ENCODE results near the gene CCL11.

CCL11 gene

DNA sequence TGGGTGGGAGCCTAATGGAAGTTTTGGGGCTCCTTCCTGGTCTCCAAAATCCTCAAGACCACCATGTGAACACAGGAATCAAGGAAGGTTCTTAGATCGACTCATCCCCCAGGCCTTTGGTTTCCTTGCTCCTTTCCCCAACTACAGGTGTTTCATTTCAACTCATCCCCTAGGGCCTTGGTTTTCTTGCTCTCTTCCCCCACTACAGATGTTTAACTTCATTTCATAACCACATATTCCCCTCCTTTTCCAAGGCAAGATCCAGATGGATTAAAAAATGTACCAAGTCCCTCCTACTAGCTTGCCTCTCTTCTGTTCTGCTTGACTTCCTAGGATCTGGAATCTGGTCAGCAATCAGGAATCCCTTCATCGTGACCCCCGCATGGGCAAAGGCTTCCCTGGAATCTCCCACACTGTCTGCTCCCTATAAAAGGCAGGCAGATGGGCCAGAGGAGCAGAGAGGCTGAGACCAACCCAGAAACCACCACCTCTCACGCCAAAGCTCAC lies at the start of gene CCL11:
Gene CCL11 (plus strand): TSS at position 457 of the 507 bp plus-strand sequence. CDS start 67 bp downstream, outside the sequence.
- no peak for DNase-seq (ENCODE audit: extremely low read depth in 1 of 2, low read depth in 1 of 2)

DNA sequence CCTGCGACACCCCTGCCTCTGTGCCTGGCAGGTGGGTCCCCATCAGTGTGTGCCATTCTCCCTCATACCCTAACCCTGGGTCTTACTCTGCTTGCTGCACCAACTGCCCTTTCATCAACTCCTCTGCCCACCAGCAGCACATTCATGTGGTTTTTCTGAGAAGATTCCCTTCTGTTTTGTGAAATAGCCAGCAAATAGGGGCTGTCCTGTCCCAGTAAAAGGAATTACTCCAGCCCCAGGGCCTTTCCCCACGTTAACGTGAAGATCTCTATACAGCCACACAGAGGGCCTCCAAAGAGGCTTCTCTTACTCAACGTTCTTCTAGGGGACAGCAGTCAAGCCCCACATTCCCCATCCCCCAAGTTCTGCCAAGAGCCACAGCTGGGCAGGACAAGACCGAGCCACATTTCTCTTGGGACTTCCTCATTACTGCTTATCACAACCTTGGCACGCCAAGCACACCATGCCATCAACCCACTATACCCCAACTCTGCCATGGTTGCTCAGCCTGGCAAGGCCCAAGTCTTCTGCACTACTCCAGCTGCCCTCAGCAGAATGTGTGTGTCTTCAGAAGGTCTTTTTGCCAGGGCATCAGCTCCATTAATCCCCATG lies 49.2 kb upstream of the CCL11 start:
- DNase-seq (ENCODE audit: extremely low read depth in 1 of 2, low read depth in 1 of 2): no peak

DNA sequence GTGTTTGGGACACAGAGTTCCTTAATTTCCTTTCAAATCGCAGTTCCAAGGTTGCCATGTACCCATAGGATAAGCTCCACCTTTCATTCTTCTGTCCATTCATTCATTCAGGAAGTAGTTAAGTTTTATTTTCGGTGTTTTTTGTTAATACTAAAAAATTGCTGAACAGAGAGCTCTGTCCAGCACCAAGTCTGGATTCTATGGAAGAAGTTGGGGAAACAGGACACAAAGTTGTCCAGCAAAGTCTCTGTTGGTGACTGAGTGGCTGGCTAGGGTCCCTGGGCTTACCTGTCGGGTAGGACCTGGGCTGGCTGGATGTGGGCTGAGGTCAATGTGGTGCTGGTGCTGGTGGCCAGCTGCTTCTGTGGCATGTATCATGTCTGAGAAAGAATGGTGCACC lies 48.1 kb upstream of the CCL11 start:
- DNase-seq (ENCODE audit: extremely low read depth in 1 of 2, low read depth in 1 of 2): no peak

DNA sequence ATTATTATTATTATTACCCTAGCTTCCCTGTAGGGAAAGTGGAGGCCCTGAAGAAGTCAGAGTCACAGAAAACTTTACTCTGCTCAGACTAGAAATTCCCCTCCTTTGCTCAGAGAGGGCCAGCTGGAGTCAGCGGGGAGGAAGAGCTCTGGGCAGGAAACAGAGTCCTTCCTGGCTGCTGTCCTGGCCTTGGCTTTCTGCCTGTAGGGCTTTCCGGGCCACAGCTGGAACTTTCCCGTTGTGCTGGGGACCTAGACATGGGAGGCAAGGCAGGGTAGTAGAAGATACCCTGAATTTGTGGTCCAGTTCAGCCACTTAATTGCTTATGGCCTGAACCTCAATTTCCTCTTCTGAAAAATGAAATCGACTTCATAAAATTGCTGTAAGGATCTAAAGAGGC lies 44.5 kb upstream of the CCL11 start:
- no peak for DNase-seq (ENCODE audit: extremely low read depth in 1 of 2, low read depth in 1 of 2)

DNA sequence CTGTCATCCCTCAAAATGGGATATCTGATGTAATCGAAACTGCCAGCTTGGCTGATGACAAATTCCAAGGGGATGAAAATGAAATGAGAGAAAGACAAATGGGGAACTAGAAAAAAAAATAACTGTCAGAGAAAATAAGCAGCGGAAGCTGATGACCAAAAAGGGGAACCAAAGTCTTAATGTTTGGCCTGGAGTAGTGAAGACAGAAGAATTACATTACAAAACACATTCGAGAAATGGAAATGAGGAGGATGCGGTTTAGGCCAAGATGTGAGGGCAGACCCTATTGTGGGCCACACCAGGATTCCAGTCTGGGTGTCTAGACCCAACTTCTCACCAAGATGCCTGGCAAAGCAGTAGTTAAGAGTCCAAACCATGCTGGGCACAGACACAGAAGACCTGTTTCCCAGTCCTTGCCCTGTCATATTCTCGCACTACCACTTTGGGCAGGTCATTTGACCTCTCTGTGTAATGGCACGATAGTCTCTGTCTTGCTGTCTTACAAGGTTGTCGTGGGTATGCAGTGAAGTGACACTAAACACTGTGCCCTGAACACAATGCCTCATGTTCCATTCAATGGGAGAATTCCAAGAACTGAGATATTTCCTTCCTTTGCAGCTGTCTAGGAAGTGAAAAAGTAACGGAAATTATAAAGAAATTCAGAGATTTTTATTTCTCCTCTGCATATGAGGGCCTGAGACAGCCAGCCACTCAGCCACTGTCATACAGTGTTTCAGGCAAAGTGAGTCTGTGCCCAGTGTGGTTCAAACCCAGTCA lies 42.8 kb upstream of the CCL11 start:
- no peak for DNase-seq (ENCODE audit: extremely low read depth in 1 of 2, low read depth in 1 of 2)

- DNase-seq (ENCODE audit: extremely low read depth in 1 of 2, low read depth in 1 of 2): no peak
These were observed 41.9 kb upstream of the CCL11 start for GRCh38 chr17:34243364-34244320.

- no peak for DNase-seq (ENCODE audit: extremely low read depth in 1 of 2, low read depth in 1 of 2)
These were observed 40.1 kb upstream of the CCL11 start for GRCh38 chr17:34245351-34245905.

GRCh38 chr17:34246446-34246845 lies 39.1 kb upstream of the CCL11 start:
- DNase-seq (ENCODE audit: extremely low read depth in 1 of 2, low read depth in 1 of 2): no peak

GRCh38 chr17:34246881-34247280 lies 38.7 kb upstream of the CCL11 start:
- no peak for DNase-seq (ENCODE audit: extremely low read depth in 1 of 2, low read depth in 1 of 2)

DNA sequence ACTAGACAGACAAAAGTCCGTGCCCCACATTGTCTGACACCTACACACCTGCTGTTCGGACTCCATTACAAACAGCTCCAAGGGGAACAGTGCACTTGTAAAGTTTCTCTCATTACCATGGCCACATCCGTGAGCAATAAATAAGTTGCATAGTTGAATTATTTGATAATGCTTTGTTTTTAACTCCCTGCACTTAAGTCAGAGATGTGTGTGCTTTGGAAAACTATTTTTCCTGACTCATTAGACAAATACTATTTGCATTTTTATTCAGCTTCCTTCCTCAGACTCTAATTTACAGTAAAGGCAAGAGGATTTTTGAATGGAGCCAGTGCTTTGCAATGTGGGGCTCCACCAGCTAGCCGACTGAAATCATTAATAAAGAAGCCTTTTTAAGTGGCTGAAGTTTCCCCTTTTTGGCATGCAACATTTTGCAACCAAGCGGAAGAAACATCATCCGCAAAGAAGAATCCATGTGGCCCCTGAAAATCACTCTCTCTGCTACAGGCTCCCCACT lies 37.0 kb upstream of the CCL11 start:
- DNase-seq (ENCODE audit: extremely low read depth in 1 of 2, low read depth in 1 of 2): no peak

DNA sequence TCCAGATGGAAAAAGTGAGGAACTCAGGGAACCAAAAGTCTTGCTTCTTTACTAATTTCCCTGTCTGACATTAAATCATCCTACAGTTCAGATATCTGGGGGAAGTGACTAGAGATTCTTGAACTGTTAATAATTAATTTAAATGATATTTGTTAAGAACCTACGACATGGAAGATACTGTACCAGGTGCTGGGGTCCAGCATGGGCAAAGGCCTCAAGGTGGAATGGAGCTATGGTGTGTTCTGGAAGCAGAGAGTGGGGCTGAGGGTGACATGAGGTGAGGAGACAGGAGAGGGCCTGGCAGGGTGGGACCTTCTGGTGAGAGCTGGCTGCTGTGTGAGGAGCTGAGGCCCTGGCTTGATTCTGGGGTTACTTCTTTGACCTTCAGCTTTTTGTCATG lies 36.5 kb upstream of the CCL11 start:
- DNase-seq (ENCODE audit: extremely low read depth in 1 of 2, low read depth in 1 of 2): no peak

- no peak for DNase-seq (ENCODE audit: extremely low read depth in 1 of 2, low read depth in 1 of 2)
These were observed 36.1 kb upstream of the CCL11 start for GRCh38 chr17:34249478-34249877.

- DNase-seq (ENCODE audit: extremely low read depth in 1 of 2, low read depth in 1 of 2): no peak
These were observed 34.4 kb upstream of the CCL11 start for GRCh38 chr17:34251186-34251585.

- no peak for DNase-seq (ENCODE audit: extremely low read depth in 1 of 2, low read depth in 1 of 2)
These were observed 33.5 kb upstream of the CCL11 start for GRCh38 chr17:34252095-34252443.

DNA sequence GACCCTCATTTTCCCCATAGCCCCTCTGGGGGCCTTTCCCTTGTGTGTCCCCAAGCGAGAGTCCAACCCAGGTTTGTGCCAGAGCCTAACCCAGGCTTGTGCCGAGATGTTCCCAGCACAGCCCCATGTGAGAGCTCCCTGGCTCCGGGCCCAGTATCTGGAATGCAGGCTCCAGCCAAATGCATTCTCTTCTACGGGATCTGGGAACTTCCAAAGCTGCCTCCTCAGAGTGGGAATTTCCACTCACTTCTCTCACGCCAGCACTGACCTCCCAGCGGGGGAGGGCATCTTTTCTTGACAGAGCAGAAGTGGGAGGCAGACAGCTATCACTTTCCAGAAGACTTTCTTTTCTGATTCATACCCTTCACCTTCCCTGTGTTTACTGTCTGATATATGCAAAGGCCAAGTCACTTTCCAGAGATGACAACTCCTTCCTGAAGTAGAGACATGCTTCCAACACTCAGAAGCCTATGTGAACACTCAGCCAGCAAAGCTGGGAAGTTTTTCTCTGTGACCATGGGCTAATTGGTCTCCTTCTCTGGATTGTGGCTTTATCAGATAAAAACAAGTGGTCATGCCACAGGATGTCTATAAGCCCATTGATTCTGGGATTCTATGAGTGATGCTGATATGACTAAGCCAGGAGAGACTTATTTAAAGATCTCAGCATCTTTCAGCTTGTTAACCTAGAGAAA lies 33.0 kb upstream of the CCL11 start:
- no peak for DNase-seq (ENCODE audit: extremely low read depth in 1 of 2, low read depth in 1 of 2)

- DNase-seq (ENCODE audit: extremely low read depth in 1 of 2, low read depth in 1 of 2): no peak
These were observed 32.4 kb upstream of the CCL11 start for GRCh38 chr17:34253139-34253525.

DNA sequence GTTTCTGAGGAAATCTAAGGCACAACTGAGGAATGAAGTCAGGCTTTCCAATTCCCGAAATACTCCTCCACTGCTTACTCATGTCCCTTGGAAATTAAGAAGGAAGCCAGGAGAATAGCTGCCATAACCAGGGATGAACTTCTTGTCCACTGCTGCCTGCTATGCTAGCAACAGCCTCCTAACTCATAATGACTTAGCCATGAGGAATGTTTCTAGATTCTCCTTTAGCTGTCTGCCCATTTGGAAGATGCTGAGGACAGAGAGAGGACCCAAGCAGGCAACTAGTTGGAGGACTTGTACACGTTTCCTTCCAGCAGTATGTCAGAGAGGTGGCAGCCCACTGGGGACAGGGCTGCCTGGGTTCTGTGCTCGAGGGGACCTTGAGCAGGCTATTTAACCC lies 31.4 kb upstream of the CCL11 start:
- no peak for DNase-seq (ENCODE audit: extremely low read depth in 1 of 2, low read depth in 1 of 2)

DNA sequence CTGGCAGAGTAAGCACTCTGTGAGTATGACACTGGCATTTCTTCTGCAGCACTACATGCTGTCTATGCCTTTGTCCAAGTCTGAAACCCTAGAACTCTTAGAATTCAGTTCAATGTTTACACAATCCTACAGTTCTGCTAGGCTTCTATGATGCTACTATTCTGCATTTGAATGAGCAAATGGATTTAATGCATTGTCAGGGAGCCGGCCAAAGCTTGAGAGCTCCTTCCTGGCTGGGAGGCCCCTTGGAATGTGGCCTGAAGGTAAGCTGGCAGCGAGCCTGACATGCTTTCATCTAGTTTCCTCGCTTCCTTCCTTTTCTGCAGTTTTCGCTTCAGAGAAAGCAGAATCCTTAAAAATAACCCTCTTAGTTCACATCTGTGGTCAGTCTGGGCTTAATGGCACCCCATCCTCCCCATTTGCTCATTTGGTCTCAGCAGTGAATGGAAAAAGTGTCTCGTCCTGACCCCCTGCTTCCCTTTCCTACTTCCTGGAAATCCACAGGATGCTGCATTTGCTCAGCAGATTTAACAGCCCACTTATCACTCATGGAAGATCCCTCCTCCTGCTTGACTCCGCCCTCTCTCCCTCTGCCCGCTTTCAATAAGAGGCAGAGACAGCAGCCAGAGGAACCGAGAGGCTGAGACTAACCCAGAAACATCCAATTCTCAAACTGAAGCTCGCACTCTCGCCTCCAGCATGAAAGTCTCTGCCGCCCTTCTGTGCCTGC lies 30.7 kb upstream of the CCL11 start, which contains the start of gene CCL2:
Gene CCL2 (plus strand): TSS at position 635 of the 730 bp plus-strand sequence. CDS start 65 bp downstream, at position 700.
- no peak for DNase-seq (ENCODE audit: extremely low read depth in 1 of 2, low read depth in 1 of 2)

DNA sequence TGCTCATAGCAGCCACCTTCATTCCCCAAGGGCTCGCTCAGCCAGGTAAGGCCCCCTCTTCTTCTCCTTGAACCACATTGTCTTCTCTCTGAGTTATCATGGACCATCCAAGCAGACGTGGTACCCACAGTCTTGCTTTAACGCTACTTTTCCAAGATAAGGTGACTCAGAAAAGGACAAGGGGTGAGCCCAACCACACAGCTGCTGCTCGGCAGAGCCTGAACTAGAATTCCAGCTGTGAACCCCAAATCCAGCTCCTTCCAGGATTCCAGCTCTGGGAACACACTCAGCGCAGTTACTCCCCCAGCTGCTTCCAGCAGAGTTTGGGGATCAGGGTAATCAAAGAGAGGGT lies 30.2 kb upstream of the CCL11 start:
- no peak for DNase-seq (ENCODE audit: extremely low read depth in 1 of 2, low read depth in 1 of 2)

DNA sequence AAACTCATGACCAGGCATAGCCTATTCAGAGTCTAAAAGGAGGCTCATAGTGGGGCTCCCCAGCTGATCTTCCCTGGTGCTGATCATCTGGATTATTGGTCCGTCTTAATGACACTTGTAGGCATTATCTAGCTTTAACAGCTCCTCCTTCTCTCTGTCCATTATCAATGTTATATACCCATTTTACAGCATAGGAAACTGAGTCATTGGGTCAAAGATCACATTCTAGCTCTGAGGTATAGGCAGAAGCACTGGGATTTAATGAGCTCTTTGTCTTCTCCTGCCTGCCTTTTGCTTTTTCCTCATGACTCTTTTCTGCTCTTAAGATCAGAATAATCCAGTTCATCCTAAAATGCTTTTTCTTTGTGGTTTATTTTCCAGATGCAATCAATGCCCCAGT lies 29.7 kb upstream of the CCL11 start:
- no peak for DNase-seq (ENCODE audit: extremely low read depth in 1 of 2, low read depth in 1 of 2)

All from stimulated activated CD8-positive, alpha-beta memory T cell treated with anti-CD3 and anti-CD28 coated beads, Interleukin-7, amount 100 ng/mL, for 48 hours (primary cell).